K562 (cell line): ENCODE results near the gene IKBKE. TPM values are rescaled to one million over a fixed set of nuclear protein-coding genes. Genes with fewer than 3 reads are reported as not detected.

Experiments
- ATAC-seq: fragments of 200-7000 bp; cut with Tn5 transposase; 3 replicates; pipeline ENCODE4 v1.9.1; 2020; ENCODE audit warnings: moderate library complexity
- Bru-seq: library from RNA; stranded (reverse); fragments of 400-500 nt; gene quantifications from one replicate; lab custom pipeline; 2021; lab: Mats Ljungman, UMichigan
- BruChase-seq, 2 experiments: library from RNA; stranded (reverse); fragments of 400-500 nt; gene quantifications; one replicate each; lab custom pipeline; 2021; lab: Mats Ljungman, UMichigan
- BruUV-seq: library from RNA; stranded (reverse); fragments of 400-500 nt; replicated peaks from 2 replicates; lab custom pipeline; 2021; lab: Mats Ljungman, UMichigan
- CTCF ChIA-PET: fragments of 300-600 bp; formaldehyde crosslinking; extraction: SDS; loops from one replicate; lab custom pipeline; 2021; ENCODE audit warnings: low intra/inter-chr PET ratio; lab: Yijun Ruan, JAX
- POLR2A ChIA-PET: fragments of 300-600, 350-650 bp; sonication (Branson Sonifier 250); formaldehyde crosslinking; extraction: SDS; loops from one replicate; lab custom pipeline; 2021; ENCODE audit warnings: antibody characterized with exemption, inconsistent platforms; lab: Yijun Ruan, JAX
- DNase-seq, 4 experiments: peaks; one replicate each; pipeline versions ENCODE4 v3.0.0 to v3.0.0-alpha.2; 2011 to 2018; ENCODE audit warnings: low spot score in 3 of 4, mixed read lengths in 3 of 4; ENCODE audit errors: extremely low read depth in 1 of 4
- FAIRE-seq: peaks from 2 replicates; lab custom pipeline; 2011; peaks lifted over from hg19 to GRCh38; lab: Jason Lieb, UNC
- H2AFZ ChIP-seq: 2 replicates; pipeline ENCODE4 v1.6.0; 2011; ENCODE audit warnings: low read depth, low read length, control low read depth, inconsistent platforms
- H3K27ac ChIP-seq: fragments of 200-600 bp; 3 replicates; pipeline ENCODE4 v1.8.0; 2011; ENCODE audit warnings: low read depth, mild to moderate bottlenecking, control low read depth, inconsistent platforms, low read length, moderate library complexity, mixed read lengths; ENCODE audit errors: extremely low read depth
- H3K27me3 ChIP-seq, 2 experiments: fragments of 300-600 bp in 1 of 2; 2 replicates in 1 of 2; 3 replicates in 1 of 2; pipeline versions ENCODE4 v1.6.0 to v1.8.0; 2011; ENCODE audit warnings: inconsistent platforms in 2 of 2, low read length in 2 of 2, mild to moderate bottlenecking in 1 of 2, mixed read lengths in 1 of 2, moderate library complexity in 1 of 2; ENCODE audit not compliant: control insufficient read depth in 2 of 2, insufficient read depth in 2 of 2
- H3K36me3 ChIP-seq: fragments of 300-600 bp; 3 replicates; pipeline ENCODE4 v1.8.0; 2011; ENCODE audit warnings: mild to moderate bottlenecking, low read length, inconsistent platforms; ENCODE audit not compliant: control insufficient read depth, insufficient read depth
- H3K4me1 ChIP-seq, 2 experiments: fragments of 200-600 bp in 1 of 2; replicated peaks in 1 of 2; 2 replicates in 1 of 2; 3 replicates in 1 of 2; pipeline versions ENCODE4 v1.5.1 to v1.8.0; 2011; ENCODE audit warnings: inconsistent platforms in 2 of 2, low read length in 2 of 2, mild to moderate bottlenecking in 1 of 2, mixed read lengths in 1 of 2, moderate library complexity in 1 of 2; ENCODE audit not compliant: control insufficient read depth in 2 of 2, insufficient read depth in 2 of 2
- H3K4me2 ChIP-seq: 2 replicates; pipeline ENCODE4 v1.6.1; 2011; ENCODE audit warnings: low read length, control low read depth, inconsistent platforms, mixed read lengths; ENCODE audit not compliant: insufficient read depth
- H3K4me3 ChIP-seq: fragments of 200-600 bp; sonication (generic), shearing (Covaris generic); 2 replicates; pipeline ENCODE4 v1.5.1; 2016; ENCODE audit warnings: control low read depth, inconsistent platforms
- H3K79me2 ChIP-seq: fragments of 200-600 bp; 3 replicates; pipeline ENCODE4 v1.8.0; 2011; ENCODE audit warnings: low read length, inconsistent platforms; ENCODE audit not compliant: control insufficient read depth, insufficient read depth
- H3K9ac ChIP-seq, 2 experiments: 2 replicates each; pipeline versions ENCODE4 v1.6.0 to v1.6.1; 2011; ENCODE audit warnings: low read depth in 2 of 2, low read length in 2 of 2, control low read depth in 1 of 2, inconsistent platforms in 1 of 2, mild to moderate bottlenecking in 1 of 2, mixed read lengths in 1 of 2; ENCODE audit not compliant: insufficient read depth in 1 of 2
- H3K9me1 ChIP-seq: one replicate; pipeline ENCODE4 v1.6.0; 2011; ENCODE audit warnings: inconsistent platforms, mild to moderate bottlenecking, low read length, moderate library complexity; ENCODE audit not compliant: control insufficient read depth, insufficient read depth
- H3K9me3 ChIP-seq: replicated peaks from 2 replicates; pipeline ENCODE4 v1.5.1; 2011; ENCODE audit warnings: low read depth, low read length, inconsistent platforms; ENCODE audit not compliant: control insufficient read depth, insufficient read depth
- H4K20me1 ChIP-seq: replicated peaks from 2 replicates; pipeline ENCODE4 v1.6.1; 2011; ENCODE audit warnings: low read length, inconsistent platforms, mixed read lengths; ENCODE audit not compliant: control insufficient read depth, insufficient read depth
- ILF3 ChIP-seq: fragments of 450-650 bp; IDR thresholded peaks from 2 replicates; pipeline ENCODE4 v1.6.1; 2018; ENCODE audit warnings: antibody characterized with exemption, mild to moderate bottlenecking, moderate library complexity, borderline replicate concordance
- KAT2B ChIP-seq: IDR thresholded peaks from one replicate; pipeline ENCODE4 v1.6.1; 2012; ENCODE audit warnings: low read depth, mild to moderate bottlenecking, control low read depth, inconsistent platforms, low read length, moderate library complexity
- ZNF41 ChIP-seq: fragments of 250-450 bp; sonication (Bioruptor Pico); conservative IDR thresholded peaks from 2 replicates; pipeline ENCODE4 v1.4.0; 2020; ENCODE audit warnings: mild to moderate bottlenecking
- WGBS: fragments of 100-300 bp; shearing (Covaris generic); methylation state at CpG from one replicate; pipeline ENCODE4 v1.1.6; 2016; ENCODE audit warnings: low coverage, mixed read lengths; ENCODE audit not compliant: insufficient coverage; ENCODE audit errors: missing lambda C conversion rate; 5-methylcytosine and 5-hydroxymethylcytosine counted together
- in situ Hi-C: fragments of 300-500 bp; cut with MboI; formaldehyde crosslinking; loops from 4 replicates; pipeline ENCODE4 v1.15.0; 2018; ENCODE audit warnings: inconsistent platforms, mixed read lengths
- intact Hi-C: fragments of 100-400 bp; cut with micrococcal nuclease; formaldehyde crosslinking; loops from 2 replicates; pipeline ENCODE4 v1.14.2; 2022
- long read RNA-seq, 3 experiments: library from polyadenylated mRNA in 2 of 3; library from RNA in 1 of 3; unstranded in 2 of 3; stranded (forward) in 1 of 3; transcript quantifications; one replicate each; pipeline ENCODE4 v2.0.0, GENCODE V29; 2019 to 2022
- polyA minus RNA-seq, 3 experiments: library from RNA; depleted of rRNA, polyadenylated mRNA; stranded (reverse); fragments of >200 nt; gene quantifications; 2 replicates each; pipeline ENCODE4 v1.2.3, GENCODE V29; 2011
- polyA plus RNA-seq, 8 experiments: library from polyadenylated mRNA; depleted of rRNA in 4 of 8; stranded (reverse) in 5 of 8; unstranded in 3 of 8; fragments of >200 nt; fragmentation: Nextera tagmentation in 2 of 8; fragmentation: Illumina TruSeq in 1 of 8; extraction: Ambion mirVana in 2 of 8; extraction: Trizol in 1 of 8; gene quantifications; 2 replicates each; pipeline versions ENCODE4 v1.2.1 to v1.2.3, GENCODE V29; 2011 to 2014; ENCODE audit warnings: inconsistent platforms in 1 of 8, missing spikeins in 1 of 8
- total RNA-seq, 7 experiments: library from RNA; depleted of rRNA in 6 of 7; stranded (reverse); fragments of >200 nt in 6 of 7; fragmentation: Illumina TruSeq in 2 of 7; extraction: Trizol in 2 of 7; gene quantifications; 2 replicates each; pipeline versions ENCODE4 v1.2.1 to v1.2.3, GENCODE V29; 2011 to 2021; ENCODE audit warnings: low replicate concordance in 1 of 7
- TF ChIP-seq, protein P1 (sequence below), 2 experiments: fragments of 450-650 bp; formaldehyde crosslinking in 1 of 2; IDR thresholded peaks; 2 replicates each; pipeline versions ENCODE4 v1.4.0 to v1.6.1; 2014 to 2020; ENCODE audit warnings: mild to moderate bottlenecking in 2 of 2, borderline replicate concordance in 1 of 2, low read depth in 1 of 2

The IKBKE gene
- total RNA-seq (2011; cell fraction: chromatin; rRNA removed; ENCODE audit: low replicate concordance) = 4.6 and 15.1 TPM in 2 replicates
- total RNA-seq (2011; cell fraction: nucleolus; rRNA removed) = 3.8 and 6.3 TPM in 2 replicates
- total RNA-seq (2011; cell fraction: nucleoplasm; rRNA removed) = 3.2 and 3.4 TPM in 2 replicates
- total RNA-seq (2014; rRNA removed) (4.6 and 6.4 TPM in 2 replicates), total RNA-seq (2014; rRNA removed; fragmentation: Illumina TruSeq; extraction: Trizol) (1.8 and 2.3 TPM in 2 replicates), total RNA-seq (2015; rRNA removed; fragmentation: Illumina TruSeq; extraction: Trizol) (5.0 and 5.4 TPM in 2 replicates), total RNA-seq (2021) (6.1 and 6.8 TPM in 2 replicates), polyA plus RNA-seq (2011; rRNA removed) (4.2 and 4.6 TPM in 2 replicates), polyA plus RNA-seq (2014; fragmentation: Illumina TruSeq; extraction: Trizol) (3.7 and 4.9 TPM in 2 replicates), polyA plus RNA-seq (2014; fragmentation: Nextera tagmentation; extraction: Ambion mirVana) (1 to 10 TPM; 7.9 to 9.0 TPM), polyA plus RNA-seq (2014; rRNA removed) (4.8 and 9.1 TPM in 2 replicates), polyA minus RNA-seq (2011; rRNA and poly(A)+ RNA removed) (3.5 and 4.0 TPM in 2 replicates), Bru-seq, nascent RNA (percentile 46 among the genes with signal in this experiment), BruChase-seq, experiment 1, labeled RNA remaining after a 2-hour chase (percentile 34 among the genes with signal in this experiment), BruChase-seq, experiment 2, labeled RNA remaining after a 6-hour chase (percentile 35 among the genes with signal in this experiment)
- 2.8 and 6.8 TPM in 2 replicates for polyA plus RNA-seq (2011; cell fraction: cytosol; rRNA removed)
- polyA plus RNA-seq (2011; cell fraction: nucleus; rRNA removed) = 9.2 and 11.6 TPM in 2 replicates
- polyA plus RNA-seq (2012) = 6.6 and 7.4 TPM in 2 replicates
- polyA minus RNA-seq (2011; cell fraction: cytosol; rRNA and poly(A)+ RNA removed) = 2.1 and 3.5 TPM in 2 replicates
- 6.9 and 10.1 TPM in 2 replicates for polyA minus RNA-seq (2011; cell fraction: nucleus; rRNA and poly(A)+ RNA removed)
- long read RNA-seq, experiment 1, partial matches to known transcripts = 4 of 13 reads
- long read RNA-seq, experiment 1, other reads (novel, unspliced or antisense) = 5 of 13 reads
- long read RNA-seq, experiment 2, partial matches to known transcripts = 3 of 9 reads
- long read RNA-seq, experiment 2, other reads (novel, unspliced or antisense) = 3 of 9 reads
- long read RNA-seq, experiment 3 = 0 reads

DNA sequence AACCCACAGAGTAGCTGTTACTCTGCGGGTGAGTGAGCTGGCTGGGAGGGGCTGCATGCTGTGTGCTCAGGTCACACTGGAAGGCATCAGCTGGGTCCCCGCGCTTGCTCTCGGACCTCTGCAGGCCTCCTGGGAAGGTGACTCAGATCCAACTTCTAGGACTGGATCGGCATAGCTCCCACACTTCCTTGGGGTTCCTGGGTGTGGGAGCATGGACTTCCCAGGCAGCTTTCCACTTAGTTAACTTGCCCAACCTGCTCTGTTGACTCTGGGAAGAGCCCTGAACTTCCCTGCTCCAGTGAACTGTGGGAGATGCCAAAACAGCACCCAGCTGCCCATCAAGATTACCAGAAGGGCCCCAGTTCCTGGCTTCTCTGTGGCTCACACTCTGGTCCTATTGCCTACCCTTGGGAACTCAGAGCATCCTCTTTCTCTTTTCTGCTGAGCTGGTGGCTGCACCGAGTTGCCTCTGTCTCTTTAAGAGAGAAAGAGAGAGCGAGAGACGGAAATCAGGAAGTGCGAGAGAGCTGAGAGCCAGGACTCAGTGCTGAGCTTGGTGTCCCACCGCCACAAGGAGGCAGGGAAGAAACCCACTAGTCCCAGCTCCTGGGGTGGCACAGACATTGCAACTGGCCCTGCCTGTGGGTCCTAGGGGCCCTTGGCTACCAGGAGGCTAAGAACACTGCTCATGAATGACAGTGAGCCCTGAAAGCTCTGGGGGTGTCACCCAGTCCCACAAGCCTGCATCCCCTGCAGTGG, at the start of gene IKBKE:
TSS of gene IKBKE (plus strand) at position 544 of the 759 bp plus-strand sequence. CDS start 2,752 bp downstream, outside the sequence.
- FAIRE-seq (peak; percentile 56), ATAC-seq (peak; percentile 81), DNase-seq (peak in 3 of 4 experiments; percentile 45 to 74 (median 73))
- Histone ChIP-seq H3K36me3 (no peaks in the 10 kb centered on the region), H3K9me1 (no peaks in the 10 kb centered on the region), H3K9ac (peak within 1 kb of the TSS in 1 of 2 experiments; percentile 89; a peak in 2 of 4 replicates), H3K27ac (no peak within 1 kb of the TSS), H3K9me3 (no peaks in the 10 kb centered on the region), H3K79me2 (no peaks in the 10 kb centered on the region), H3K4me2 (peak within 1 kb of the TSS; percentile 77), H3K27me3 (peaks cover 0 to 16% of the 10 kb centered on the region in 2 experiments; a peak in 3 of 5 replicates), H3K4me3 (peak within 1 kb of the TSS; percentile 34), H3K4me1 (peaks cover 22 to 41% of the 10 kb centered on the region in 2 experiments), H4K20me1 (no peaks in the 10 kb centered on the region), H2AFZ (peak within 1 kb of the TSS; percentile 86)
- intact Hi-C loops = loop anchor here (10.0 kb wide), 1 partner anchor 605 kb away; no protein-coding TSS in a partner anchor
- WGBS = 12% methylated on average over 10 of the region's 10 CpGs
- POLR2A ChIA-PET = interaction anchor here (0.6 to 1.5 kb wide), 5 partner anchors 10 to 40 kb away, joined by 3 to 7 read pairs (median 5); no protein-coding TSS in a partner anchor
- CTCF ChIA-PET = interaction anchor here (0.6 kb wide), 1 partner anchor 952 kb away, joined by 3 read pairs; no protein-coding TSS in a partner anchor
- in situ Hi-C loops = no loop called here
- no TSS peak for BruUV-seq
- TF ChIP-seq, protein P1, sequence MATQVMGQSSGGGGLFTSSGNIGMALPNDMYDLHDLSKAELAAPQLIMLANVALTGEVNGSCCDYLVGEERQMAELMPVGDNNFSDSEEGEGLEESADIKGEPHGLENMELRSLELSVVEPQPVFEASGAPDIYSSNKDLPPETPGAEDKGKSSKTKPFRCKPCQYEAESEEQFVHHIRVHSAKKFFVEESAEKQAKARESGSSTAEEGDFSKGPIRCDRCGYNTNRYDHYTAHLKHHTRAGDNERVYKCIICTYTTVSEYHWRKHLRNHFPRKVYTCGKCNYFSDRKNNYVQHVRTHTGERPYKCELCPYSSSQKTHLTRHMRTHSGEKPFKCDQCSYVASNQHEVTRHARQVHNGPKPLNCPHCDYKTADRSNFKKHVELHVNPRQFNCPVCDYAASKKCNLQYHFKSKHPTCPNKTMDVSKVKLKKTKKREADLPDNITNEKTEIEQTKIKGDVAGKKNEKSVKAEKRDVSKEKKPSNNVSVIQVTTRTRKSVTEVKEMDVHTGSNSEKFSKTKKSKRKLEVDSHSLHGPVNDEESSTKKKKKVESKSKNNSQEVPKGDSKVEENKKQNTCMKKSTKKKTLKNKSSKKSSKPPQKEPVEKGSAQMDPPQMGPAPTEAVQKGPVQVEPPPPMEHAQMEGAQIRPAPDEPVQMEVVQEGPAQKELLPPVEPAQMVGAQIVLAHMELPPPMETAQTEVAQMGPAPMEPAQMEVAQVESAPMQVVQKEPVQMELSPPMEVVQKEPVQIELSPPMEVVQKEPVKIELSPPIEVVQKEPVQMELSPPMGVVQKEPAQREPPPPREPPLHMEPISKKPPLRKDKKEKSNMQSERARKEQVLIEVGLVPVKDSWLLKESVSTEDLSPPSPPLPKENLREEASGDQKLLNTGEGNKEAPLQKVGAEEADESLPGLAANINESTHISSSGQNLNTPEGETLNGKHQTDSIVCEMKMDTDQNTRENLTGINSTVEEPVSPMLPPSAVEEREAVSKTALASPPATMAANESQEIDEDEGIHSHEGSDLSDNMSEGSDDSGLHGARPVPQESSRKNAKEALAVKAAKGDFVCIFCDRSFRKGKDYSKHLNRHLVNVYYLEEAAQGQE (IDR thresholded peaks at IDR 0.05; ENCODE audit: borderline replicate concordance) = peak; percentile 8; the same call in 1 of the 2 replicates
- TF ChIP-seq, protein P1 (CRISPR knock-in tag; IDR thresholded peaks at IDR 0.05; ENCODE audit: low read depth) = no peak
- no peak for TF ChIP-seq ZNF41
- no peak for TF ChIP-seq ILF3
- TF ChIP-seq KAT2B = no peak
